Stimulated activated effector memory CD8-positive, alpha-beta T cell treated with anti-CD3 and anti-CD28 coated beads, Interleukin-12 subunit alpha, Interleukin-12 subunit beta, amount 100 ng/mL, for 72 hours (primary cell): Measurements from ENCODE around the gene ALG8.
"Not testable (repeated sequence)": the region's sequence is repeated elsewhere in the genome, so short reads cannot be mapped to it uniquely, and the experiment has no call there.

ENCODE experiments used
- ATAC-seq: fragments of 150-1000 bp; cut with Tn5 transposase; 2 replicates; pipeline ENCODE4 v1.10.0; 2021
- DNase-seq, 2 donors: peaks; one replicate each; pipeline ENCODE4 v3.0.0; 2021 to 2022; ENCODE audit warnings: low spot score in 2 of 2
- H3K27ac Mint-ChIP-seq: one replicate; pipeline ENCODE4 v1.8.0; 2022; ENCODE audit warnings: mild to moderate bottlenecking, mixed read lengths
- H3K36me3 Mint-ChIP-seq: one replicate; pipeline ENCODE4 v1.8.0; 2022; ENCODE audit warnings: mild to moderate bottlenecking, mixed read lengths
- H3K4me1 Mint-ChIP-seq: one replicate; pipeline ENCODE4 v1.8.0; 2022; ENCODE audit warnings: mixed read lengths
- H3K4me3 Mint-ChIP-seq: one replicate; pipeline ENCODE4 v1.8.0; 2022; ENCODE audit warnings: mild to moderate bottlenecking, mixed read lengths
- H3K9me3 Mint-ChIP-seq: one replicate; pipeline ENCODE4 v1.8.0; 2022; ENCODE audit warnings: mixed read lengths

Gene ALG8

DNA sequence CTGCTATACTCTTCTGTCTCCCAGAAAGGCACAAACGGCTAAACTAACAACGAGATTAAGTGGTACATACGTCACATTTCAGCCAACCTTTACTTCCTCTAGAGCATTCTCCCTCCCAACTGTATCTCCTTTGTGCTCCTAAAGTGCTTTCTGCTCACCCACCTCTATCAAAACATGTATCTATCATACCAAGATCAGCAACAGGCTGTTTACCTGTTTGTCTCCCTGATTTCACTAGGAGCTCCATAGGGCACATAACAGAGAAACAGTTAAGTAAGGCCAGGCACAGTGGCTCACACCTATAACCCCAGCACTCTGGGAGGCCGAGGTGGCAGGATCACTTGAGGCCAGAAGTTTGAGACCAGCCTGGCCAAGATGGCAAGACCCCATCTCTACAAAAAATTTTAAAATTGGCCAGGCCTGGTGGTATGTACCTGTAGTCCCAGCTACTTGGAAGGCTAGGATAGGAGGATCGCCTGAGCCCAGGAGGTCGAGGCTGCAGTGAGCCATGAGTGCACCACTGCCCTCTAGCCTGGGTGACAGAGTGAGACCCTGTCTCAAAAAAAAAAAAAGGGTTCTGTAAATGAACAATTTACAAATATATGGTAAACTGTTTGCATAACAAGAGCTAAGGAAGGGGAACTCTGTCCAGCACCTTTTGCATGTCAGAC is 62.6 kb downstream of the ALG8 start:
- H3K27ac Mint-ChIP-seq = peak overlapping the region; percentile 27
- peaks cover 31% of the 10 kb centered on the region for H3K36me3 Mint-ChIP-seq
- peaks cover 47% of the 10 kb centered on the region for H3K4me1 Mint-ChIP-seq
- DNase-seq (no peak), ATAC-seq (no peak)
- H3K4me3 Mint-ChIP-seq = peak overlapping the region; percentile 8
- H3K9me3 Mint-ChIP-seq = peaks cover 5% of the 10 kb centered on the region

- no peak for DNase-seq
- ATAC-seq = no peak
- Mint-ChIP-seq H3K4me3 (no peak overlapping the region), H3K4me1 (peaks cover 34% of the 10 kb centered on the region), H3K36me3 (peaks cover 52% of the 10 kb centered on the region), H3K27ac (peak overlapping the region; percentile 53), H3K9me3 (no peaks in the 10 kb centered on the region)
These were observed 64.7 kb downstream of the ALG8 start for GRCh38 chr11:78074756-78075155.

DNA sequence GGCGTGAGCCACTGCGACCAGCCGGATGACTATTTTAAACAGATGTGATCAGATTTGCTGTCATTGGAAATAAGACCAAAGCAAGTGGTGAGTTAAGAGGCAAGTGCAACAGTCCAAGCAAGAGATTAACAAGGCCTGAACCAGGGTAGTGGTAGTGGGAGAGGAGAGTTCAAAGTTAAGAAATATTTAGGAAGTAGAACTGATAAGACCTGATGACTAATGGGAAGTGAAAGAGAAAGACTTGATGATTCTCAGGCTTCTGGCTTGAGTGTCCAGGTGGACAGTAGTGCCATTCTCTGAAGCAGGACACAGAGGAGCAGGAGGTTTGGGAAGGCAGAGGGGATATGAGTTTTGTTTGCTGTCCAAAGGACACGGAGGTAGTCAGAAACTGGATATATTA is 67.0 kb downstream of the ALG8 start:
- H3K4me1 Mint-ChIP-seq = peaks cover 22% of the 10 kb centered on the region
- peaks cover 75% of the 10 kb centered on the region for H3K36me3 Mint-ChIP-seq
- DNase-seq (no peak), ATAC-seq (no peak)
- H3K9me3 Mint-ChIP-seq = no peaks in the 10 kb centered on the region
- H3K27ac Mint-ChIP-seq = no peak overlapping the region
- H3K4me3 Mint-ChIP-seq = no peak overlapping the region

- H3K9me3 Mint-ChIP-seq = no peaks in the 10 kb centered on the region
- DNase-seq (no peak), ATAC-seq (no peak)
- peaks cover 80% of the 10 kb centered on the region for H3K36me3 Mint-ChIP-seq
- no peak overlapping the region for H3K27ac Mint-ChIP-seq
- H3K4me3 Mint-ChIP-seq = no peak overlapping the region
- H3K4me1 Mint-ChIP-seq = peaks cover 18% of the 10 kb centered on the region
These were observed 67.7 kb downstream of the ALG8 start for GRCh38 chr11:78071717-78072116.

- Mint-ChIP-seq H3K4me3 (no peak overlapping the region), H3K4me1 (peaks cover 14% of the 10 kb centered on the region), H3K27ac (no peak overlapping the region), H3K36me3 (peaks cover 80% of the 10 kb centered on the region), H3K9me3 (no peaks in the 10 kb centered on the region)
- no peak for DNase-seq
- no peak for ATAC-seq
These were observed 68.8 kb downstream of the ALG8 start for GRCh38 chr11:78070621-78071020.

GRCh38 chr11:78069465-78069864 is 70.0 kb downstream of the ALG8 start:
- Mint-ChIP-seq H3K4me1 (peaks cover 8% of the 10 kb centered on the region), H3K9me3 (no peaks in the 10 kb centered on the region), H3K27ac (no peak overlapping the region), H3K4me3 (no peak overlapping the region), H3K36me3 (peaks cover 73% of the 10 kb centered on the region)
- ATAC-seq = no peak
- no peak for DNase-seq

DNA sequence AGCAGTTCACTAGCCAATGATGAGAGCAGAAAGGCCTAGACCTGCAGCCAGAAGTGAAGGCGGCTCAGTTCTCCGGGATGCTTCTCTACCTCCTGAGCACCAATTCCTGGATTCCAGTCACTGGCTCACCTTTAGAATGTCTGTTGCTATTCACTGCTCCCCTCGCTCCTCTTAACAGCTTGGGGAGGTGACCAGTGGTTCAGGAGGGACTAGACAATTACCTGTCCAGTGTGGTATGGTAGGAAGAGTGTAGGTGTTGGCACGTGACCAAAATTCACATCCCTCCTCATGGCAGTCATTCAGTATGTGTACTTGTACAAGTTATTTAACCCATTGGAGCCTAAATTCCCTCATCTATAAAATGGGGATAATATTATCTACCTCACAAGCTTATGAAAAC is 71.7 kb downstream of the ALG8 start:
- no peak for ATAC-seq

GRCh38 chr11:78066471-78066870 is 73.0 kb downstream of the ALG8 start:
- H3K27ac Mint-ChIP-seq = no peak overlapping the region
- no peaks in the 10 kb centered on the region for H3K4me1 Mint-ChIP-seq
- no peak overlapping the region for H3K4me3 Mint-ChIP-seq
- no peaks in the 10 kb centered on the region for H3K9me3 Mint-ChIP-seq
- ATAC-seq = no peak
- no peak for DNase-seq
- peaks cover 45% of the 10 kb centered on the region for H3K36me3 Mint-ChIP-seq

More for the DNA sequence above, 71.7 kb downstream of the ALG8 start:
- H3K27ac Mint-ChIP-seq = peak overlapping the region; percentile 64
- H3K4me3 Mint-ChIP-seq = no peak overlapping the region
- no peaks in the 10 kb centered on the region for H3K9me3 Mint-ChIP-seq
- H3K36me3 Mint-ChIP-seq = peaks cover 57% of the 10 kb centered on the region
- peaks cover 6% of the 10 kb centered on the region for H3K4me1 Mint-ChIP-seq
- DNase-seq = no peak

- Mint-ChIP-seq H3K36me3 (peaks cover 32% of the 10 kb centered on the region), H3K4me1 (no peaks in the 10 kb centered on the region), H3K27ac (no peak overlapping the region), H3K4me3 (no peak overlapping the region), H3K9me3 (no peaks in the 10 kb centered on the region)
- ATAC-seq (no peak), DNase-seq (no peak)
These were observed 74.2 kb downstream of the ALG8 start for GRCh38 chr11:78065203-78065602.

DNA sequence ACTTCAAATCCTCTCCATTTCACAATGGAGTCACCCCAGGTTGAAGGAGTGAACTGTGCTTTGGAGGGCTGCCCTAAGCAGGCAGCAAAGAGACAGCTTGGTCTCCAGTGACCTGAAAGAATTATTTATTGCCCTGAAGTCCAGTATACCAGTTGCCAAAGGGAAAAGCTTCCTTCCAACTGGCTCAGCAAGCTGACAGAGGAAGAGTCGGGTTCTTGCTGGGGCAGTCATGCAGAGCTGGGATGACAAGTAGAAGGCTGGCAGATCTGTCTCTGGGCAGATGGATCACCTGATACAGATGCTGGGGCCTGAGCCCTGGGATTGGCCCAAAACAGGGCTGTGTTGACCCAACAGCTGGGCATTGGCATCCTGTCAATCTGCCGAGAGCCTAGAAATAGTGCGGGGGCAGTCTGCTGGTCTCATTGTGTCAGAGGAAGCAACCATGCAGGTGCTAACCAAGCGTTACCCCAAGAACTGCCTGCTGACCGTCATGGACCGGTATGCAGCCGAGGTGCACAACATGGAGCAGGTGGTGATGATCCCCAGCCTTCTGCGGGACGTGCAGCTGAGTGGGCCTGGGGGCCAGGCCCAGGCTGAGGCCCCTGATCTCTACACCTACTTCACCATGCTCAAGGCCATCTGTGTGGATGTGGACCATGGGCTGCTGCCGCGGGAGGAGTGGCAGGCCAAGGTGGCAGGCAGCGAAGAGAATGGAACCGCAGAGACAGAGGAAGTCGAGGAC is 75.8 kb downstream of the ALG8 start, which contains the start of gene THRSP:
Gene THRSP, plus strand, starts transcription at position 422 of the 742 bp plus-strand sequence. Its CDS starts 21 bp downstream, at position 443.
- ATAC-seq = no peak
- H3K27ac Mint-ChIP-seq = no peak within 1 kb of the TSS

GRCh38 chr11:78062671-78063070 is 76.8 kb downstream of the ALG8 start:
- H3K4me1 Mint-ChIP-seq = no peaks in the 10 kb centered on the region
- H3K36me3 Mint-ChIP-seq = peaks cover 7% of the 10 kb centered on the region
- no peak for ATAC-seq
- no peak overlapping the region for H3K27ac Mint-ChIP-seq
- H3K4me3 Mint-ChIP-seq = no peak overlapping the region
- no peak for DNase-seq
- no peaks in the 10 kb centered on the region for H3K9me3 Mint-ChIP-seq

More for the DNA sequence above, 75.8 kb downstream of the ALG8 start, which contains the start of gene THRSP:
- Mint-ChIP-seq H3K9me3 (no peaks in the 10 kb centered on the region), H3K36me3 (peaks cover 16% of the 10 kb centered on the region), H3K4me1 (no peaks in the 10 kb centered on the region), H3K4me3 (no peak within 1 kb of the TSS)
- no peak for DNase-seq

DNA sequence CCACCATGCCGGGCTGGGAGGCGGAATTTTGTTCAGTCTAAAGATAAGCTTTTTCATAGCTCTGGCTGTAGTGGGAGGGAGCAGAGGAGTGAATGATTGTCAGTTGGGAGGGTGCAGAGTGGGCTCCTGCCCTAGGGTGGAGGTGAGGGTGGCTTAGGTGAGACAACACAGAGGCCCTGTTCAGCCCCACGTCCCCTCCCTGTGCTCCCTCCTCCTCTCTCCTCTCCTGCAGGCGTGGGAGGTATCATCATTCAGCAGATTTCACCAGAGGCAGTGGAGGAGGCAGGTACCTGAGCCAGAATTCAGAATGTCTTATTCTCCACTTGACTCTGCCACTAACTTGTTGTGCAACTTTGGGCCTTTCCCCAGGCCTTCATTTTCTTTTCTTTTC is 77.5 kb downstream of the ALG8 start:
- H3K27ac Mint-ChIP-seq = no peak overlapping the region
- H3K4me3 Mint-ChIP-seq = no peak overlapping the region
- ATAC-seq = no peak
- no peaks in the 10 kb centered on the region for H3K9me3 Mint-ChIP-seq
- no peaks in the 10 kb centered on the region for H3K36me3 Mint-ChIP-seq
- DNase-seq = no peak
- no peaks in the 10 kb centered on the region for H3K4me1 Mint-ChIP-seq

DNA sequence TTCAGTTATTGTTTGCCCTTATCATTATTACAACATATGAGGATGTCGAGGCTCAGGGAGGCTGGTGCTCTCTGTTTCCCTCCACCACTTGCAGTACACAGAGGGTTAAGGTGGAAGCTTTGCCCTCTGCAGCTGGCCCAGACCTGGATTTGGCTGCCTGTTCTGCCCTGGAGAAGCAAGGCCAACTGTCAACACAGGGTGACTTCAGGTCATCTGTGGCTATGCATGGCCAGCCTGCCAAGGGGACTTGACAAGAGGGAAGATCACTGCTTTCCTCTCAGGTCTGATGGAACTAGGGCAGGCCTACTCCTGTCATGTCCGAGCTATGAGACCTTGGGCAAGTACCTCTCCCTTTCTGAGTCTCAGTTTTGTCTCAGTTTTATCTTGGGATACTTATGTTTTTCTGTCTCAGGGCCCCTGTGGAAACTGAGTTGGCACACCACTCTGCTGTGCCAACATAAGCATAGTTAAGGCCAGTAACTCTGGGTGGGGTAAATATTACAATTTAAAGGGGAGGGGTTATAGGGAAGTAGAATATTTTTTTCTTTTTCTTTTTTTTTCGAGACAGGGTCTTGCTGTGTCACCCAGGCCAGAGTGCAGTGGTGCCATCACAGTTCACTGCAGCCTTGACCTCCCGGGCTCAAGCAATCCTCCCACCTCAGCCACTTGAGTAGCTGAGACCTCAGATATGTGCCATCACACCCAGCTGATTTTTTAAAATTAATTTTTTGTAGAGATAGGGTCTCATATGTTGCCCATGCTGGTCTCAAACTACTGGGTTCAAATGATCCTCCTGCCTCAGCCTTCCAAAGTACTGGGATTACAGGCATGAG is 78.1 kb downstream of the ALG8 start:
- H3K4me3 Mint-ChIP-seq = no peak overlapping the region
- DNase-seq = no peak
- no peak overlapping the region for H3K27ac Mint-ChIP-seq
- ATAC-seq = no peak
- no peaks in the 10 kb centered on the region for H3K9me3 Mint-ChIP-seq
- H3K4me1 Mint-ChIP-seq = no peaks in the 10 kb centered on the region
- no peaks in the 10 kb centered on the region for H3K36me3 Mint-ChIP-seq

GRCh38 chr11:78060533-78060932 is 78.9 kb downstream of the ALG8 start:
- H3K27ac Mint-ChIP-seq = no peak overlapping the region
- H3K4me3 Mint-ChIP-seq = no peak overlapping the region
- DNase-seq = no peak
- ATAC-seq = no peak
- no peaks in the 10 kb centered on the region for H3K4me1 Mint-ChIP-seq
- no peaks in the 10 kb centered on the region for H3K36me3 Mint-ChIP-seq
- no peaks in the 10 kb centered on the region for H3K9me3 Mint-ChIP-seq

DNA sequence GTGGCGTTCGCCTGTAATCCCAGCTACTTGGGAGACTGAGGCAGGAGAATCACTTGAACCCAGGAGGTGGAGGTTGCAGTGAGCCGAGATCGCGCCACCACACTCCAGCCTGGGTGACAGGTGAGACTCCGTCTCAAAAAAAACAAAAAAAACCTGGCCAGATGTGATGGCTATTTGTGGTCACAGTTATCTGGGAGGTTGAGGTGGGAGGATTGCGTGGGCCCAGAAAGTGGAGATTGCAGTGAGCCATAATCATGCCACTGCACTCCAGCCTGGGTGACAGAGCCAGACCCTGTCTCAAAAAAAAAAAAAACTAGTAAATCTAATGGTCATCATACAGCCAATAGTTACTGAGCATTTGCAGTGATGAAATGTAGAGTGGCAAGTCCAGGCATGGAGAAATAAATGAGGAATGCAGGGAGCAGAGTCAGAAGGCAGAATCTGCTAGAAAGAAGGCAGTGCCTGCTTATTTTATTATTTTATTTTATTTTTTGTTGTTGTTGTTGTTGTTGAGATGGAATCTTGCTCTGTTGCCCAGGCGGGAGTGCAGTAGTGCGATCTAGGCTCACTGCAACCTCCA is 79.6 kb downstream of the ALG8 start:
- not testable (repeated sequence) for ATAC-seq, DNase-seq, H3K4me3 Mint-ChIP-seq, H3K27ac Mint-ChIP-seq, H3K36me3 Mint-ChIP-seq, H3K4me1 Mint-ChIP-seq, H3K9me3 Mint-ChIP-seq
